Measurements from ENCODE around the gene KRT9.
"Not testable (repeated sequence)": the region's sequence is repeated elsewhere in the genome, so short reads cannot be mapped to it uniquely, and the experiment has no call there.

KRT9 gene

DNA sequence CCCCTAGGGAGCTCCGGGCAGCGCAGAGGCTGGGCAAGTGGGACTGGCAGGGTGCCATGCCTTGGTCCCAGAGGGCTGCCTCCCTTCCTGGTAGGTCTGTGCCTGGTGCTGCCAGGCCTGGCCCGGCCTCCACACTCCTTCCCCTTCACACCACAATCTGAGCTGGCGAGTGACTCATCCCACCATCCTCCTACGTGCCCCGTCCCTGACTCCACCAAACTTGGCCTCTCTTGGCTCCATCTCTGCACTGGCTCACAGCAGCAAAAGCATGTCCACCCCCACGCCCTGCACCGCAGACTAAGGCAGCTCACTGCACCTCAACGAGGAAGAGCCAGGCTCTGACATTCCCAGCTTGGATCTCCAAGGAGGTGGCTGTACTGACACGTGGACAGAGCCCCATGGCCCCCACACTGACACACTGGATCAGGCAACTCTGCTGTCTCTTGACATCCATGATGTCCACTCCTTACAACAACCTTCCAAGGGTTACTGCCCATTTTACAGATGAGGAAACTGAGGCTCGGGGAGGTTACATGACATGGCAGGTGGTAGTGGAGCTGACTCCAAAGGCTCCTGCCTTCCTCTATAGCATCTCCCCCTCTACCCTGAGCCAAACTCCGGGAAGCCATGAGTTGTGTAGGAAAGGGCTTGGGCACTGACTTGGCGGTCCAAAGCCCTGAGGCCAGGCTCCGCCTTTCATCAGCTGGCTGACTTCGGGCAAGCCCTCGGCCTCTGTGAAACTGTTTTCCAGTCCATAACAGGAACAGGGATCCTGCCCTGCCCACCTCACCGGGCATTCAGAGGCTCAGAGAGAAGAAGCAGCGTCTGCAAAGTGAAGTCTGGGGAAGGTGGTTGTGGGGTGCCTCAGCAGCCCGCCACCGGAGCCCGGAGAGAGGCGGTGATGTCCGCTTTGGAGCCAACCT is 23.7 kb downstream of the KRT9 start:
- peak overlapping the region; percentile 35 for H3K4me3 ChIP-seq (ENCODE audit: low read depth, low read length)
- DNase-seq (ENCODE audit: low read depth): peak; percentile 90
- TF ChIP-seq, protein P1, sequence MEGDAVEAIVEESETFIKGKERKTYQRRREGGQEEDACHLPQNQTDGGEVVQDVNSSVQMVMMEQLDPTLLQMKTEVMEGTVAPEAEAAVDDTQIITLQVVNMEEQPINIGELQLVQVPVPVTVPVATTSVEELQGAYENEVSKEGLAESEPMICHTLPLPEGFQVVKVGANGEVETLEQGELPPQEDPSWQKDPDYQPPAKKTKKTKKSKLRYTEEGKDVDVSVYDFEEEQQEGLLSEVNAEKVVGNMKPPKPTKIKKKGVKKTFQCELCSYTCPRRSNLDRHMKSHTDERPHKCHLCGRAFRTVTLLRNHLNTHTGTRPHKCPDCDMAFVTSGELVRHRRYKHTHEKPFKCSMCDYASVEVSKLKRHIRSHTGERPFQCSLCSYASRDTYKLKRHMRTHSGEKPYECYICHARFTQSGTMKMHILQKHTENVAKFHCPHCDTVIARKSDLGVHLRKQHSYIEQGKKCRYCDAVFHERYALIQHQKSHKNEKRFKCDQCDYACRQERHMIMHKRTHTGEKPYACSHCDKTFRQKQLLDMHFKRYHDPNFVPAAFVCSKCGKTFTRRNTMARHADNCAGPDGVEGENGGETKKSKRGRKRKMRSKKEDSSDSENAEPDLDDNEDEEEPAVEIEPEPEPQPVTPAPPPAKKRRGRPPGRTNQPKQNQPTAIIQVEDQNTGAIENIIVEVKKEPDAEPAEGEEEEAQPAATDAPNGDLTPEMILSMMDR (conservative IDR thresholded peaks at IDR 0.05; ENCODE audit: low read depth, low read length): no peak

GRCh38 chr17:41547378-41547841 is 24.4 kb downstream of the KRT9 start:
- no peak overlapping the region for H3K4me3 ChIP-seq (ENCODE audit: low read depth, low read length)
- TF ChIP-seq, protein P1 (conservative IDR thresholded peaks at IDR 0.05; ENCODE audit: low read depth, low read length): no peak
- DNase-seq (ENCODE audit: low read depth): peak; percentile 32

- no peak overlapping the region for H3K4me3 ChIP-seq (ENCODE audit: low read depth, low read length)
- TF ChIP-seq, protein P1 (conservative IDR thresholded peaks at IDR 0.05; ENCODE audit: low read depth, low read length): no peak
- DNase-seq (ENCODE audit: low read depth): no peak
Observed at GRCh38 chr17:41546819-41547218, 25.0 kb downstream of the KRT9 start.

GRCh38 chr17:41545829-41546410 is 25.9 kb downstream of the KRT9 start:
- no peak for DNase-seq (ENCODE audit: low read depth)
- no peak overlapping the region for H3K4me3 ChIP-seq (ENCODE audit: low read depth, low read length)
- TF ChIP-seq, protein P1 (conservative IDR thresholded peaks at IDR 0.05; ENCODE audit: low read depth, low read length): no peak

- no peak for DNase-seq (ENCODE audit: low read depth)
- H3K4me3 ChIP-seq (ENCODE audit: low read depth, low read length): no peak overlapping the region
- TF ChIP-seq, protein P1 (conservative IDR thresholded peaks at IDR 0.05; ENCODE audit: low read depth, low read length): no peak
Observed at GRCh38 chr17:41544935-41545334, 26.9 kb downstream of the KRT9 start.

DNA sequence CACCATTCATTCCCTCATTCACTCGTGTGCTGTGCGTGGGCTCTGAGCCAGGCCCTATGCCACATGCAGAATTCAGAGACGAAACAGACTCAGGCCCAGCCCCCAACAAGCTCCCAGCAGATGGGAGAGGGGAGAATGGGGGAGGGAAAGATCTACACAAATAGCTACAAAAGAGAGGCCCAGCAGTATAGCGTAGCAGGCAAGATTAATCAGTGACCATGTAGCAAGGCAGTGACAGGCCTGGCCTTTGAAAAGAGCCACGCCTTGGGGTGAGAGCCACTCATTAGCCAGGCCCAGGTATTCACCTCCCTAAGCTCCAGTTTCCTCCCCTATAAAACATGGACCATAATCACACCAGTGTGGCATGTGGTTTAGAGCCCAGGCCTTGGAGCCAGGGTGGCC is 27.4 kb downstream of the KRT9 start:
- no peak overlapping the region for H3K4me3 ChIP-seq (ENCODE audit: low read depth, low read length)
- no peak for DNase-seq (ENCODE audit: low read depth)
- TF ChIP-seq, protein P1 (conservative IDR thresholded peaks at IDR 0.05; ENCODE audit: low read depth, low read length): no peak

- DNase-seq (ENCODE audit: low read depth); H3K4me3 ChIP-seq (ENCODE audit: low read depth, low read length): not testable (repeated sequence)
Observed at GRCh38 chr17:41542786-41543185, 29.1 kb downstream of the KRT9 start.
